Measurements from ENCODE around the gene AKT1S1.

AKT1S1 gene

GRCh38 chr19:49912965-49913685, 36.0 kb upstream of the AKT1S1 start:
- Histone ChIP-seq H3K4me3 (no peak overlapping the region), H3K27ac (no peak overlapping the region)
- no peak for TF ChIP-seq CTCF (IDR thresholded peaks at IDR 0.05)
- DNase-seq (ENCODE audit: low spot score): no peak

GRCh38 chr19:49911381-49912145, 34.4 kb upstream of the AKT1S1 start:
- Histone ChIP-seq H3K4me3 (no peak overlapping the region), H3K27ac (peak overlapping the region; percentile 17 to 54)
- no peak for TF ChIP-seq CTCF (IDR thresholded peaks at IDR 0.05)
- no peak for DNase-seq (ENCODE audit: low spot score)

GRCh38 chr19:49910179-49910578, 33.0 kb upstream of the AKT1S1 start:
- H3K27ac ChIP-seq: peak overlapping the region in 1 of 2 donors; percentile 11

GRCh38 chr19:49908480-49909420, 31.6 kb upstream of the AKT1S1 start:
- no peak for DNase-seq (ENCODE audit: low spot score)
- H3K27ac ChIP-seq: no peak overlapping the region
- H3K4me3 ChIP-seq: no peak overlapping the region
- no peak for TF ChIP-seq CTCF (IDR thresholded peaks at IDR 0.05)

More at GRCh38 chr19:49910179-49910578, 33.0 kb upstream of the AKT1S1 start:
- no peak for DNase-seq (ENCODE audit: low spot score)
- no peak overlapping the region for H3K4me3 ChIP-seq
- no peak for TF ChIP-seq CTCF (IDR thresholded peaks at IDR 0.05)

GRCh38 chr19:49907745-49908446, 30.7 kb upstream of the AKT1S1 start:
- Histone ChIP-seq H3K27ac (no peak overlapping the region), H3K4me3 (no peak overlapping the region)
- no peak for DNase-seq (ENCODE audit: low spot score)
- no peak for TF ChIP-seq CTCF (IDR thresholded peaks at IDR 0.05)

GRCh38 chr19:49906879-49907564, 29.9 kb upstream of the AKT1S1 start:
- Histone ChIP-seq H3K27ac (no peak overlapping the region), H3K4me3 (no peak overlapping the region)
- no peak for DNase-seq (ENCODE audit: low spot score)
- TF ChIP-seq CTCF (IDR thresholded peaks at IDR 0.05): no peak
